Small intestine (tissue), 7 donors: ENCODE data around the gene UBN1. TPM values are rescaled to one million over a fixed set of nuclear protein-coding genes. Genes with fewer than 3 reads are reported as not detected.
"Not testable (repeated sequence)": the region's sequence is repeated elsewhere in the genome, so short reads cannot be mapped to it uniquely, and the experiment has no call there.

Source experiments
- DNase-seq, 2 donors: peaks; one replicate each; pipeline versions ENCODE4 v3.0.0 to v3.0.0-alpha.2; 2013
- FAIRE-seq: peaks from 2 replicates; lab custom pipeline; 2012; peaks lifted over from hg19 to GRCh38; lab: Jason Lieb, UNC
- H3K27ac ChIP-seq, 3 donors: one replicate each; pipeline ENCODE4 v1.5.1; 2013; ENCODE audit warnings: low read length in 2 of 3, mild to moderate bottlenecking in 2 of 3, control low read depth in 1 of 3, inconsistent platforms in 1 of 3, low read depth in 1 of 3, moderate library complexity in 1 of 3
- H3K27me3 ChIP-seq, 3 donors: one replicate each; pipeline ENCODE4 v1.6.1; 2013; ENCODE audit warnings: low read length in 3 of 3, inconsistent platforms in 1 of 3; ENCODE audit not compliant: control insufficient read depth in 3 of 3, insufficient read depth in 3 of 3
- H3K36me3 ChIP-seq, 3 donors: one replicate each; pipeline ENCODE4 v1.6.1; 2013; ENCODE audit warnings: low read length in 3 of 3, inconsistent platforms in 1 of 3, low read depth in 1 of 3, mild to moderate bottlenecking in 1 of 3, moderate library complexity in 1 of 3; ENCODE audit not compliant: control insufficient read depth in 3 of 3, insufficient read depth in 2 of 3
- H3K4me1 ChIP-seq, 3 donors: one replicate each; pipeline ENCODE4 v1.6.1; 2013; ENCODE audit warnings: low read length in 2 of 3, inconsistent platforms in 1 of 3, low read depth in 1 of 3, mild to moderate bottlenecking in 1 of 3, moderate library complexity in 1 of 3; ENCODE audit not compliant: control insufficient read depth in 3 of 3, insufficient read depth in 2 of 3
- H3K4me3 ChIP-seq, 3 donors: one replicate each; pipeline ENCODE4 v1.5.1; 2013; ENCODE audit warnings: low read length in 3 of 3, control low read depth in 1 of 3, inconsistent platforms in 1 of 3, low read depth in 1 of 3, mild to moderate bottlenecking in 1 of 3, moderate library complexity in 1 of 3
- H3K9me3 ChIP-seq, 2 donors: one replicate each; pipeline ENCODE4 v1.6.1; 2013; ENCODE audit warnings: low read depth in 1 of 2, low read length in 1 of 2; ENCODE audit not compliant: control insufficient read depth in 2 of 2, insufficient read depth in 1 of 2
- WGBS, 3 donors: extraction: QIAGEN DNeasy Blood & Tissue Kit; methylation state at CpG; one replicate each; pipeline ENCODE4 v1.1.7; 2013; 5-methylcytosine and 5-hydroxymethylcytosine counted together
- polyA plus RNA-seq, 4 donors: library from polyadenylated mRNA; stranded (reverse) in 3 of 4; unstranded in 1 of 4; fragments of 200-250 nt in 3 of 4; fragments of 120-200 nt in 1 of 4; gene quantifications; one replicate each; pipeline versions ENCODE4 v1.2.1 to v1.2.3, GENCODE V29; 2013
- donor health status: healthy with polysubstance abuse.
- donor health status: control.
- donor health status: control.
- donor health status: Bipolar disorder and iron deficiency.
- donor health status: healthy.

UBN1 gene
- polyA plus RNA-seq, 4 donors: 12.3 to 39.8 (median 16.8) TPM

DNA sequence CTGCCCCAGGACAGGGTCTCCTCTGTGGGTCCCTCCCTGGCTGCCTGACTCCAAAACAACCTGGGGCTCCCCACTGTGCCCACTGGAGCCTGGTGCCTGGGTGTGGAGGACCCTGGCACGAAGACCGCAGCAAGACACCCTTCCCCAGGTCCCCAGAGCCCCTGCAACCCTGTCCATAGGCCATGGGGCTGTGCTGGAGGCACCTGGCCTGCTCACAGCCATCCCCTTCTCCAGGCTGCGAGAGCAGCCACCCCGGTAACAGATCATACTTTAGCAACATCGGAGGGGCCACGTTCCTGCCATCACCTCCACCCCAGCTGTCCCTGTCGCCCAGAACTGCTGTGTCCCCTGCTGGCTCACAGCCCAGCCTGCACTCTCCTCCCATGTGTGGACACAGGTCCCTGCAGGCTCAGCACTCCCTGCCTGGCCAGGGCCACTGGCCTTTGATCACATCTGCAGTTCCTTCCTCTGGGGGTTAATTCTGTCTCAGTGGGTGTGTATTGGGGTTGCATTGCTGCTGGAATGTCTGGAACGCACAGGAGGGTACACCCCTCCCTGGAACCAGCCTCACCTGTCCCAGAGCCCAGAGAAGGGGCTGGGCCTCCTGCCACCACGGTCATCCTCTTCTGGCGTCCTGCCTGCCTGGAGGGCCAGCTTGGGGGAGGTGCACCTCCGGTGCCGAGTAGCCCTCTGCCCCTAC, 77.5 kb downstream of the UBN1 start:
- 23 to 47% (median 35%) methylated on average over 12 of the region's 12 CpGs for WGBS, 3 donors
- FAIRE-seq (no peak), DNase-seq (peak; percentile 85 to 95)
- Histone ChIP-seq H3K4me1 (peaks cover 0 to 24% (median 3%) of the 10 kb centered on the region in 3 donors), H3K9me3 (peaks cover 0 to 7% of the 10 kb centered on the region in 2 donors), H3K27ac (peak overlapping the region in 2 of 3 donors; percentile 39 to 63), H3K27me3 (no peaks in the 10 kb centered on the region), H3K36me3 (peaks cover 0 to 47% (median 0%) of the 10 kb centered on the region in 3 donors), H3K4me3 (no peak overlapping the region)

- H3K27me3 ChIP-seq: no peaks in the 10 kb centered on the region
- H3K27ac ChIP-seq: peak overlapping the region in 1 of 3 donors; percentile 63
- peaks cover 0 to 50% (median 0%) of the 10 kb centered on the region in 3 donors for H3K36me3 ChIP-seq
- no peak for DNase-seq
- H3K9me3 ChIP-seq: peaks cover 0 to 7% of the 10 kb centered on the region in 2 donors
- no peak overlapping the region for H3K4me3 ChIP-seq
- H3K4me1 ChIP-seq: peaks cover 0 to 23% (median 3%) of the 10 kb centered on the region in 3 donors
- 62 to 73% (median 64%) methylated on average over 5 of the region's 5 CpGs for WGBS, 3 donors
- no peak for FAIRE-seq
Measured at GRCh38 chr16:4925293-4925607, 78.0 kb downstream of the UBN1 start.

DNA sequence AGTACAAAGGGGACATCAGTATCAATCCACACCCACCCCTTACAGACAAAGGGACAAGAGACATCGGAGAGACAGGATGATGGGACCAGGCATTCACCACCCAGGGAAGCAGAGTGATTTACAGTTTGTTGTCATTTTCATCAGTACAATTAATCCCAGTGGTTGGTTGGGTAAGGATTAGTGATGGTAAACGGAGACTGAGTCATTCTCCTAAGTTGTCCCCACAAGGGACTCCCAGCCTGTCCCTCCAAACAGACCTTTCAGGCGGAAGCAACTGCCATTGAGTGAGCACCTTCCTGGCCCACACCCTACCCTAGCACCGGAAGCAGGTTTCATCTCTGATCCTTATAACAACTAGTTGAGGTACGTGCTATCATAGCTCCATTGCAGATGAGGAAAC, 78.5 kb downstream of the UBN1 start:
- FAIRE-seq: no peak
- DNase-seq: no peak
- Histone ChIP-seq H3K27me3 (no peaks in the 10 kb centered on the region), H3K27ac (no peak overlapping the region), H3K4me3 (no peak overlapping the region), H3K4me1 (peaks cover 0 to 23% (median 3%) of the 10 kb centered on the region in 3 donors), H3K36me3 (peaks cover 0 to 55% (median 0%) of the 10 kb centered on the region in 3 donors), H3K9me3 (peaks cover 0 to 7% of the 10 kb centered on the region in 2 donors)
- 86 to 88% (median 86%) methylated on average over 5 of the region's 5 CpGs for WGBS, 3 donors

DNA sequence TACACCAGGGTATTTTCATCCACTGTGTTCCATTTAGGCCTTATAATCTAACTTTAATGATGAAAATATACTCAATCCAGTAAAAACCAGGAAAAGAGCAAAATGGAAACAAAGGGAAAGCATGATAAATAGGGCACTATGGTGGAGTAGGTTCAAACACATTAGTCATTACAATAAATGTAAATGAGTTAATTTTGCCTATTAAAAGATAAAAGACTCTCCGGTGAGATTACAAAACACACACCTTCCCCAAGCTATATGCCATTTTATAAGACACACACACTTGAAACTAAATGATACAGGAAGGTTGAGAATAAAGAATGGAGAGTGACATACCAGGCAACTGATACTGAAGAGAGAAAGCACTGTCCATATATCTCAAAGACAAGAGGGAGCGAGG, 79.6 kb downstream of the UBN1 start:
- Histone ChIP-seq H3K36me3 (peaks cover 0 to 56% (median 0%) of the 10 kb centered on the region in 3 donors), H3K4me1 (peaks cover 0 to 23% (median 3%) of the 10 kb centered on the region in 3 donors), H3K27ac (no peak overlapping the region), H3K27me3 (no peaks in the 10 kb centered on the region), H3K9me3 (peaks cover 0 to 7% of the 10 kb centered on the region in 2 donors), H3K4me3 (no peak overlapping the region)
- WGBS, 3 donors: 92 to 98% (median 95%) methylated on average over 2 of the region's 2 CpGs
- DNase-seq (no peak), FAIRE-seq (no peak)

DNA sequence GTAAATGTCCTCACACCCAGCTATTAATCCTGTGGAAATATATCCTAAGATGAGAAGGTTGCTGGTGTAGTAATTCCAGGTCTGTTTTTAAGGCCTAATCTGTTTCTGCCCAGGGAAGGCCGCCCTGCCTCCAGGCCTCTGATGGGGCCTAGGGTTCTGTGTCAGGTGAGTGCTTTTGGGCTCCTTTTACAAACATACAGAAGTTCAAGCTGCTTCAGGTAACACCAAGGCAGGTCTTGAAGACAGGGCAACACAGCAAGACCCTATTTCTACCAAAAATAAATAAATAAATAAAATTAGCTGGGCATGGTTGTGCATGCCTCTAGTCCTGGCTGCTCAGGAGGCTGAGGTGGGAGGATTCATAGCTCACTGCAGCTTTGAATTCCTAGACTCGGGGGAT, 80.4 kb downstream of the UBN1 start:
- no peak for DNase-seq
- Histone ChIP-seq H3K4me1 (peaks cover 0 to 23% (median 3%) of the 10 kb centered on the region in 3 donors), H3K27me3 (no peaks in the 10 kb centered on the region), H3K27ac (no peak overlapping the region), H3K36me3 (peaks cover 0 to 57% (median 0%) of the 10 kb centered on the region in 3 donors), H3K9me3 (peaks cover 0 to 7% of the 10 kb centered on the region in 2 donors), H3K4me3 (no peak overlapping the region)
- WGBS, 3 donors: 60 to 95% (median 78%) methylated on average over 2 of the region's 2 CpGs
- FAIRE-seq: no peak

DNA sequence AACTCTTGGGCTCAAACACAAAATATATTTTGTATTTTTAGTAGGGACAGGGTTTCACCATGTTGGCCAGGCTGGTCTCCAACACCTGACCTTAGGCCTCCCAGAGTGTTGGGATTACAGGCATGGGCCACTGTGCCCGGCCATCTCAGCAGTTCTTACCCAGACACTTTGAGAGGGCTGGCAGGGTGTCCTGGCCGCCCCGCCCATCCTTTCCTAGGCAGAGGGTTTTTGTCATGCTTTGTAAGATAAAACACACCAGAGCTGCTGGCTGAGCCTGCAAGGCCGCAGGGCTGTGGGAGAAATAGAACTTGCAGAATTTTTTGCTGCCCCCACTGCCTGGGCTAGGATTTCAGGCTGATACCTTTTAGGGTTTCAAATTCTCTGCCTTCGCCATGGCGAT, 80.9 kb downstream of the UBN1 start:
- 91 to 96% (median 92%) methylated on average over 6 of the region's 6 CpGs for WGBS, 3 donors
- H3K27ac ChIP-seq: no peak overlapping the region
- H3K4me3 ChIP-seq: no peak overlapping the region
- H3K27me3 ChIP-seq: no peaks in the 10 kb centered on the region
- peaks cover 0 to 55% (median 0%) of the 10 kb centered on the region in 3 donors for H3K36me3 ChIP-seq
- DNase-seq: no peak
- peaks cover 0 to 23% (median 3%) of the 10 kb centered on the region in 3 donors for H3K4me1 ChIP-seq
- H3K9me3 ChIP-seq: peaks cover 0 to 7% of the 10 kb centered on the region in 2 donors
- no peak for FAIRE-seq

- FAIRE-seq, H3K4me3 ChIP-seq, DNase-seq, H3K27me3 ChIP-seq, H3K9me3 ChIP-seq, H3K27ac ChIP-seq: not testable (repeated sequence)
- WGBS, 3 donors: 92 to 94% (median 92%) methylated on average over 4 of the region's 4 CpGs
- H3K4me1 ChIP-seq: peaks cover 0 to 23% (median 0%) of the 10 kb centered on the region in 3 donors
- H3K36me3 ChIP-seq: peaks cover 0 to 60% (median 0%) of the 10 kb centered on the region in 3 donors
Measured at GRCh38 chr16:4929619-4930018, 82.3 kb downstream of the UBN1 start.

DNA sequence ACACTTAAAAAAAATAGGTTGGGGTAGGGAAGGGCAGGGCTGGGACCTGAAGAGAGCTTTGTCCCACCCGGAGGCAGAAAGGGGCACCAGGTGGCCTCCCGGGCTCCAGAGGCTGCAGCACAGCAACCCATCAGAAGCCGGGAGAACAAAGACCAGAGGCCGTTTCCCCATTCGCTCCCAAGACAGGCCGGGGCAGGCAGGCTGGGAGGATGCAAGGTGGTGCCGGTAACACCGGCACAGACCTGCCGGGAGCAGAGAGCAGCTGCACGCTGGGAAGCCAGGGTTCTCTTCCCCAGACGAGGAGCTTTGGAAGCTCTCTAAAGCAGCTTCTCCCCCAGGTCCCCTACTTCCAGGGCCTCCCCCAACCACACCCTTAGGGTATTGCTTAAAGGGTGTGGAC, 84.1 kb downstream of the UBN1 start:
- WGBS, 3 donors: 83 to 89% (median 87%) methylated on average over 11 of the region's 11 CpGs
- Histone ChIP-seq H3K27ac (no peak overlapping the region), H3K27me3 (no peaks in the 10 kb centered on the region), H3K9me3 (peaks cover 0 to 7% of the 10 kb centered on the region in 2 donors), H3K36me3 (peaks cover 0 to 64% (median 0%) of the 10 kb centered on the region in 3 donors), H3K4me1 (peaks cover 0 to 22% (median 0%) of the 10 kb centered on the region in 3 donors), H3K4me3 (no peak overlapping the region)
- DNase-seq: no peak
- FAIRE-seq: no peak
